HEK293 (cell line): Measurements from ENCODE around the gene NPTX1.
A peak's percentile ranks its signal among the peaks of the same experiment; 100 is the strongest.

Source experiments
- CTCF ChIA-PET: fragments of 350-600 bp; formaldehyde crosslinking; extraction: SDS; loops from one replicate; lab custom pipeline; 2021; ENCODE audit warnings: antibody characterized with exemption; lab: Yijun Ruan, JAX
- POLR2A ChIA-PET: fragments of 300-600 bp; formaldehyde crosslinking; extraction: SDS; loops from one replicate; lab custom pipeline; 2020; ENCODE audit warnings: antibody characterized with exemption, inconsistent platforms; lab: Yijun Ruan, JAX
- H3K27ac ChIP-seq: fragments of 200-500 bp; sonication (Bioruptor generic); 2 replicates; pipeline ENCODE4 v1.5.1; 2014; ENCODE audit warnings: low read depth, low read length, control low read depth, inconsistent platforms; ENCODE audit errors: extremely low read depth
- H3K36me3 ChIP-seq, 2 experiments: fragments of 200-500 bp in 1 of 2; sonication (Bioruptor generic) in 1 of 2; 1 replicate in 1 of 2; 2 replicates in 1 of 2; pipeline ENCODE4 v1.5.1; 2014 to 2017; ENCODE audit warnings: inconsistent platforms in 2 of 2, low read length in 2 of 2; ENCODE audit not compliant: control insufficient read depth in 2 of 2, insufficient read depth in 1 of 2
- H3K4me1 ChIP-seq: fragments of 200-500 bp; sonication (Bioruptor generic); 2 replicates; pipeline ENCODE4 v1.5.1; 2014; ENCODE audit warnings: mild to moderate bottlenecking, low read length, inconsistent platforms; ENCODE audit not compliant: control insufficient read depth, insufficient read depth
- H3K4me3 ChIP-seq: 2 replicates; pipeline ENCODE4 v1.5.1; 2011; ENCODE audit warnings: low read depth, mild to moderate bottlenecking, control low read depth, low read length, moderate library complexity
- H3K9me3 ChIP-seq: fragments of 200-500 bp; sonication (Bioruptor generic); 2 replicates; pipeline ENCODE4 v1.5.1; 2014; ENCODE audit warnings: low read depth, low read length, inconsistent platforms; ENCODE audit not compliant: control insufficient read depth, insufficient read depth
- BCL11A ChIP-seq: fragments of 450-650 bp; formaldehyde crosslinking; IDR thresholded peaks from 2 replicates; pipeline ENCODE4 v1.5.1; 2016; ENCODE audit warnings: low read depth, missing biosample characterization, missing genetic modification characterization
- HOXD13 ChIP-seq: sonication (generic); formaldehyde crosslinking; IDR thresholded peaks from 2 replicates; pipeline ENCODE4 v1.8.0; 2022; ENCODE audit warnings: missing genetic modification reagents, borderline replicate concordance
- RBAK ChIP-seq: fragments of 450-650 bp; formaldehyde crosslinking; IDR thresholded peaks from 2 replicates; pipeline ENCODE4 v1.5.1; 2016; ENCODE audit warnings: missing biosample characterization, missing genetic modification characterization
- SP3 ChIP-seq: fragments of 450-650 bp; formaldehyde crosslinking; IDR thresholded peaks from 2 replicates; pipeline ENCODE4 v1.5.1; 2016; ENCODE audit warnings: missing biosample characterization, missing genetic modification characterization
- ZBTB17 ChIP-seq: fragments of 450-650 bp; formaldehyde crosslinking; IDR thresholded peaks from 2 replicates; pipeline ENCODE4 v1.5.1; 2016; ENCODE audit warnings: missing biosample characterization, missing genetic modification characterization
- ZBTB20 ChIP-seq: fragments of 450-650 bp; formaldehyde crosslinking; IDR thresholded peaks from 2 replicates; pipeline ENCODE4 v1.5.1; 2016; ENCODE audit warnings: missing biosample characterization, missing genetic modification characterization
- ZEB2 ChIP-seq: fragments of 450-650 bp; formaldehyde crosslinking; IDR thresholded peaks from 2 replicates; pipeline ENCODE4 v1.5.1; 2016; ENCODE audit warnings: missing biosample characterization, missing genetic modification characterization
- ZNF23 ChIP-seq: fragments of 450-650 bp; formaldehyde crosslinking; IDR thresholded peaks from 2 replicates; pipeline ENCODE4 v1.5.1; 2016; ENCODE audit warnings: missing biosample characterization, missing genetic modification characterization, borderline replicate concordance
- ZNF274 ChIP-seq, 2 experiments: fragments of 200-500 bp in 1 of 2; fragments of 450-650 bp in 1 of 2; sonication (Bioruptor generic) in 1 of 2; formaldehyde crosslinking in 1 of 2; IDR thresholded peaks; 2 replicates each; pipeline versions ENCODE4 v1.5.1 to v1.6.1; 2014 to 2016; ENCODE audit warnings: borderline replicate concordance in 1 of 2, inconsistent platforms in 1 of 2, low read length in 1 of 2, missing biosample characterization in 1 of 2, missing genetic modification characterization in 1 of 2
- ZNF335 ChIP-seq: fragments of 450-650 bp; formaldehyde crosslinking; conservative IDR thresholded peaks from 2 replicates; pipeline ENCODE4 v1.5.1; 2016; ENCODE audit warnings: missing biosample characterization, missing genetic modification characterization
- ZNF37A ChIP-seq: fragments of 450-650 bp; IDR thresholded peaks from 2 replicates; pipeline ENCODE4 v1.5.1; 2018; ENCODE audit warnings: missing biosample characterization, missing genetic modification characterization
- ZNF394 ChIP-seq: fragments of 450-650 bp; formaldehyde crosslinking; IDR thresholded peaks from 2 replicates; pipeline ENCODE4 v1.5.1; 2016; ENCODE audit warnings: missing biosample characterization, missing genetic modification characterization, mild to moderate bottlenecking, moderate library complexity, borderline replicate concordance
- ZNF530 ChIP-seq: fragments of 450-650 bp; formaldehyde crosslinking; IDR thresholded peaks from 2 replicates; pipeline ENCODE4 v1.5.1; 2016; ENCODE audit warnings: low read depth, missing biosample characterization, missing genetic modification characterization
- ZNF549 ChIP-seq: fragments of 450-650 bp; IDR thresholded peaks from 2 replicates; pipeline ENCODE4 v1.5.1; 2018; ENCODE audit warnings: missing biosample characterization, missing genetic modification characterization, mild to moderate bottlenecking, inconsistent platforms, moderate library complexity
- ZNF558 ChIP-seq: fragments of 450-650 bp; formaldehyde crosslinking; IDR thresholded peaks from 2 replicates; pipeline ENCODE4 v1.5.1; 2016; ENCODE audit warnings: missing biosample characterization, missing genetic modification characterization
- ZNF621 ChIP-seq: fragments of 450-650 bp; formaldehyde crosslinking; IDR thresholded peaks from 2 replicates; pipeline ENCODE4 v1.5.1; 2017; ENCODE audit warnings: missing biosample characterization, missing genetic modification characterization
- ZNF76 ChIP-seq: fragments of 450-650 bp; formaldehyde crosslinking; IDR thresholded peaks from 2 replicates; pipeline ENCODE4; 2016; ENCODE audit warnings: low read depth, missing biosample characterization, missing genetic modification characterization, borderline replicate concordance
- ZNF785 ChIP-seq: fragments of 450-650 bp; formaldehyde crosslinking; IDR thresholded peaks from 2 replicates; pipeline ENCODE4 v1.5.1; 2016; ENCODE audit warnings: missing biosample characterization, missing genetic modification characterization
- TF ChIP-seq, protein P1 (sequence below): sonication (generic); formaldehyde crosslinking; IDR thresholded peaks from 2 replicates; pipeline ENCODE4 v1.8.1; 2022; ENCODE audit warnings: mild to moderate bottlenecking, moderate library complexity, missing genetic modification reagents
- TF ChIP-seq, protein P2 (sequence below): fragments of 450-650 bp; formaldehyde crosslinking; IDR thresholded peaks from 2 replicates; pipeline ENCODE4 v1.5.1; 2016; ENCODE audit warnings: missing biosample characterization, missing genetic modification characterization
- TF ChIP-seq, protein P3 (sequence below): fragments of 450-650 bp; formaldehyde crosslinking; IDR thresholded peaks from 2 replicates; pipeline ENCODE4 v1.5.1; 2017; ENCODE audit warnings: missing biosample characterization, missing genetic modification characterization
- TF ChIP-seq, protein P4 (sequence below): fragments of 450-650 bp; formaldehyde crosslinking; IDR thresholded peaks from 2 replicates; pipeline ENCODE4 v1.5.1; 2016; ENCODE audit warnings: missing biosample characterization, missing genetic modification characterization
- TF ChIP-seq, protein P5 (sequence below): fragments of 450-650 bp; formaldehyde crosslinking; IDR thresholded peaks from 2 replicates; pipeline ENCODE4 v1.5.1; 2017; ENCODE audit warnings: missing biosample characterization, missing genetic modification characterization

Gene NPTX1

DNA sequence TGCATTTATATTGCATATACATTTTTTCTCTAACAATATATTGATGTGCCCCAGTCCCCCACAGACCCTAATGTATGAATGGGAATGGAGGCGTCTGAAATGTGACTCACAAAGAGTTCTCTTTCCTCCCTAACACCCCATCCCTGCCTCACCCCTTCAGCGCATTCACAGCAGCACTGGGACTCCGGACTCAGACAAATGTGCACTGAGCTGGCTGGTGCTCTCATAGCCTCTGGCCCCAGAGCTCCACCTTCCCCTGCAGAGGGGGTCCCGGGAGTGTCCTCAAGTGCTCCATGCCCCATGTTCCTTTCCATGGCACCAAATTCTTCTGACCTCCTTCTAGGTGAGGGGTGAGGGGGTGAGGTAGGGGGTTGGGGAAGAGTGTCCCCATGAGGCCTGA, 20.6 kb downstream of the NPTX1 start:
- Histone ChIP-seq H3K4me3 (no peak overlapping the region), H3K36me3 (no peaks in the 10 kb centered on the region), H3K9me3 (no peaks in the 10 kb centered on the region), H3K27ac (no peak overlapping the region), H3K4me1 (peaks cover 10% of the 10 kb centered on the region)
- ChIA-PET POLR2A (interaction anchor here (0.5 to 5.5 kb wide), 7 partner anchors 9 to 377 kb away, joined by 4 to 110 read pairs (median 7); partner anchors contain the start of gene NPTX1), CTCF (interaction anchor here (0.6 kb wide), 2 partner anchors 26 to 362 kb away, joined by 3 read pairs; no protein-coding TSS in a partner anchor)
- no peak for TF ChIP-seq ZNF37A (tag by site-specific recombination)

DNA sequence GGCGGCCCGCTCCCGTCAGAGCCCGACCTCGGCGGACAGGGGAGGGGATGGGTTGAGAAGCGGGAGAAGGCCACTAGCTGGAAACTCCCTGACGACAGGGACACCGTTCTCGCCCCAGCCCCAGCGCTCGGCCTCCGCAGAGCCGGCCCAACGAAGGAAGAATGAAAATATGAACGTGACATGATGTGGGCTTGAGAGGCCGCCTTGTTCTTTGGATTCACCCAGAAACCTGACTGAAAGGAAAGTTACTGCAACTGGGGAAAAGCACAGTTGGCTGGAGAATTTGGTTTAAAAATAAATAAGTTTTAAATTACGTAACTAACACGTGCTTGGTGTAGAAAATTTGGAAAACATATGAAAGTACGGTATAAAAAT, 21.1 kb downstream of the NPTX1 start:
- Histone ChIP-seq H3K36me3 (no peaks in the 10 kb centered on the region), H3K4me1 (peaks cover 11% of the 10 kb centered on the region), H3K4me3 (peak overlapping the region; percentile 78), H3K9me3 (no peaks in the 10 kb centered on the region), H3K27ac (peak overlapping the region; percentile 97)
- CTCF ChIA-PET, result interaction anchor here (0.6 to 1.7 kb wide), 7 partner anchors 10 to 436 kb away, joined by 3 to 7 read pairs (median 3); partner anchors contain the start of gene NPTX1
- POLR2A ChIA-PET, result interaction anchor here (0.5 to 5.5 kb wide), 17 partner anchors 10 to 640 kb away, joined by 3 to 110 read pairs (median 4); partner anchors contain the start of genes GAA, NPTX1 and RPTOR
- TF ChIP-seq, protein P1, sequence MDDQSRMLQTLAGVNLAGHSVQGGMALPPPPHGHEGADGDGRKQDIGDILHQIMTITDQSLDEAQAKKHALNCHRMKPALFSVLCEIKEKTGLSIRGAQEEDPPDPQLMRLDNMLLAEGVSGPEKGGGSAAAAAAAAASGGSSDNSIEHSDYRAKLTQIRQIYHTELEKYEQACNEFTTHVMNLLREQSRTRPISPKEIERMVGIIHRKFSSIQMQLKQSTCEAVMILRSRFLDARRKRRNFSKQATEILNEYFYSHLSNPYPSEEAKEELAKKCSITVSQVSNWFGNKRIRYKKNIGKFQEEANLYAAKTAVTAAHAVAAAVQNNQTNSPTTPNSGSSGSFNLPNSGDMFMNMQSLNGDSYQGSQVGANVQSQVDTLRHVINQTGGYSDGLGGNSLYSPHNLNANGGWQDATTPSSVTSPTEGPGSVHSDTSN (CRISPR knock-in tag), result no peak
- TF ChIP-seq, protein P2, sequence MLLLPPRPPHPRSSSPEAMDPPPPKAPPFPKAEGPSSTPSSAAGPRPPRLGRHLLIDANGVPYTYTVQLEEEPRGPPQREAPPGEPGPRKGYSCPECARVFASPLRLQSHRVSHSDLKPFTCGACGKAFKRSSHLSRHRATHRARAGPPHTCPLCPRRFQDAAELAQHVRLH (tag by site-specific recombination), result 0 out of 2 replicates have a peak, but pooled peaks have one; percentile 8
- TF ChIP-seq ZEB2 (tag by site-specific recombination) (no peak), ZNF394 (tag by site-specific recombination) (0 out of 2 replicates have a peak, but pooled peaks have one; percentile 6), ZBTB20 (tag by site-specific recombination) (peak; percentile 27; the same call in 1 of the 2 replicates), ZNF23 (tag by site-specific recombination) (no peak), ZNF335 (tag by site-specific recombination) (peak; percentile 17; the same call in 1 of the 2 replicates), ZNF274 (IDR thresholded peaks at IDR 0.05; ENCODE audit: low read length) (no peak), ZNF274 (tag by site-specific recombination; IDR thresholded peaks at IDR 0.05; ENCODE audit: borderline replicate concordance) (no peak)

DNA sequence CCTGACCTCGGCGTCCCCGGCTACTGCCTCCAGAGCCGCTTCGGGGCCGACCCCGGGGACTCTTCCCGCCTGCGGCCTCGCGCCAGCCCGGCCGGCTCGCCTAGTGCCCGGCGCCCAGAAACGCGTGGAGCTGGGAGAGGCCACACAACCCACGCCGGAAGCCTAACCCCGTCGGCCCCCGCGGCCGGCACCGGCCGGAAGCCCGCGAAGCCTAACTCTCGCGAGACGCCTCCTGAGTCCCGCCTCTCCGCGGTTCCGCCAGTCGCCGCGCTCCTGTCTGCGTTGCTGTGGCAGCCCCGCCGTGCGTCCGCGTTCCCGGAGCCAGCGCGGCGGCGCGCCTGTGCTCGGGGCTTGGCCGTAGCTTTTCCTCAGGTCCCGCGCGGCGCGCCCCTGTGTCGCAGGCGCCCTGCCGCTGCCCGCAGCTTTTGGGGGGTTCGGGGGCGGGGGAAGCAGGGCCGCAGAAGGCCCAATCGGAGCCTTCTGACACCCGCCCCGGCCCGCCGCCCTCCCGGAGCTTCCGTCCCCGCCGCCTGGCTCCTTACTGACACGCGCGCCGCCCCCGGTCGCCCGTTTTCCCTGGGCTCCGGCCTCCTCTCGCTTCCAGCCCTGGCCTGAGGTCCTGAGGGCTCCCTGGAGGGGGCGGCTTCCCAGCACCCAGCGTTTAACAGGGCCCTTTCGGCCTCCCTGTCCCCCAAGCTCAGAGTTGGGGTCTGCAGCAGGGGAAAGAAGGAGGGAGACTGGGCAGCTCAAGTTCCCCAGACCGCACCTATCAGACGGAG, 21.7 kb downstream of the NPTX1 start:
- POLR2A ChIA-PET, result interaction anchor here (0.6 to 5.5 kb wide), 31 partner anchors 10 to 768 kb away, joined by 3 to 110 read pairs (median 4); partner anchors contain the start of genes CEP131, GAA, NPTX1 and RPTOR
- peak overlapping the region; percentile 78 for H3K4me3 ChIP-seq
- TF ChIP-seq HOXD13 (CRISPR knock-in tag) (peak; percentile 31; the same call in 1 of the 2 replicates), ZNF530 (no peak), RBAK (tag by site-specific recombination) (no peak), ZNF558 (tag by site-specific recombination) (no peak), SP3 (tag by site-specific recombination) (peak; percentile 62), ZNF621 (tag by site-specific recombination) (no peak), ZNF785 (tag by site-specific recombination) (no peak), ZNF76 (tag by site-specific recombination) (peak; percentile 93), BCL11A (tag by site-specific recombination) (no peak), ZBTB17 (tag by site-specific recombination) (peak; percentile 51; the same call in 1 of the 2 replicates), ZNF549 (tag by site-specific recombination) (no peak)
- TF ChIP-seq, protein P3, sequence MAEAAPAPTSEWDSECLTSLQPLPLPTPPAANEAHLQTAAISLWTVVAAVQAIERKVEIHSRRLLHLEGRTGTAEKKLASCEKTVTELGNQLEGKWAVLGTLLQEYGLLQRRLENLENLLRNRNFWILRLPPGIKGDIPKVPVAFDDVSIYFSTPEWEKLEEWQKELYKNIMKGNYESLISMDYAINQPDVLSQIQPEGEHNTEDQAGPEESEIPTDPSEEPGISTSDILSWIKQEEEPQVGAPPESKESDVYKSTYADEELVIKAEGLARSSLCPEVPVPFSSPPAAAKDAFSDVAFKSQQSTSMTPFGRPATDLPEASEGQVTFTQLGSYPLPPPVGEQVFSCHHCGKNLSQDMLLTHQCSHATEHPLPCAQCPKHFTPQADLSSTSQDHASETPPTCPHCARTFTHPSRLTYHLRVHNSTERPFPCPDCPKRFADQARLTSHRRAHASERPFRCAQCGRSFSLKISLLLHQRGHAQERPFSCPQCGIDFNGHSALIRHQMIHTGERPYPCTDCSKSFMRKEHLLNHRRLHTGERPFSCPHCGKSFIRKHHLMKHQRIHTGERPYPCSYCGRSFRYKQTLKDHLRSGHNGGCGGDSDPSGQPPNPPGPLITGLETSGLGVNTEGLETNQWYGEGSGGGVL (tag by site-specific recombination), result peak; percentile 76
- TF ChIP-seq, protein P4, sequence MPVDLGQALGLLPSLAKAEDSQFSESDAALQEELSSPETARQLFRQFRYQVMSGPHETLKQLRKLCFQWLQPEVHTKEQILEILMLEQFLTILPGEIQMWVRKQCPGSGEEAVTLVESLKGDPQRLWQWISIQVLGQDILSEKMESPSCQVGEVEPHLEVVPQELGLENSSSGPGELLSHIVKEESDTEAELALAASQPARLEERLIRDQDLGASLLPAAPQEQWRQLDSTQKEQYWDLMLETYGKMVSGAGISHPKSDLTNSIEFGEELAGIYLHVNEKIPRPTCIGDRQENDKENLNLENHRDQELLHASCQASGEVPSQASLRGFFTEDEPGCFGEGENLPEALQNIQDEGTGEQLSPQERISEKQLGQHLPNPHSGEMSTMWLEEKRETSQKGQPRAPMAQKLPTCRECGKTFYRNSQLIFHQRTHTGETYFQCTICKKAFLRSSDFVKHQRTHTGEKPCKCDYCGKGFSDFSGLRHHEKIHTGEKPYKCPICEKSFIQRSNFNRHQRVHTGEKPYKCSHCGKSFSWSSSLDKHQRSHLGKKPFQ (tag by site-specific recombination), result no peak
- TF ChIP-seq, protein P5, sequence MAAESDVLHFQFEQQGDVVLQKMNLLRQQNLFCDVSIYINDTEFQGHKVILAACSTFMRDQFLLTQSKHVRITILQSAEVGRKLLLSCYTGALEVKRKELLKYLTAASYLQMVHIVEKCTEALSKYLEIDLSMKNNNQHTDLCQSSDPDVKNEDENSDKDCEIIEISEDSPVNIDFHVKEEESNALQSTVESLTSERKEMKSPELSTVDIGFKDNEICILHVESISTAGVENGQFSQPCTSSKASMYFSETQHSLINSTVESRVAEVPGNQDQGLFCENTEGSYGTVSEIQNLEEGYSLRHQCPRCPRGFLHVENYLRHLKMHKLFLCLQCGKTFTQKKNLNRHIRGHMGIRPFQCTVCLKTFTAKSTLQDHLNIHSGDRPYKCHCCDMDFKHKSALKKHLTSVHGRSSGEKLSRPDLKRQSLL, result 0 out of 2 replicates have a peak, but pooled peaks have one; percentile 10

More for the DNA sequence above, 21.7 kb downstream of the NPTX1 start:
- H3K9me3 ChIP-seq, result no peaks in the 10 kb centered on the region
- CTCF ChIA-PET, result interaction anchor here (0.6 to 1.7 kb wide), 10 partner anchors 10 to 437 kb away, joined by 3 to 7 read pairs (median 3); partner anchors contain the start of genes ENDOV and NPTX1
- peak overlapping the region; percentile 97 for H3K27ac ChIP-seq
- H3K36me3 ChIP-seq, result no peaks in the 10 kb centered on the region
- peaks cover 15% of the 10 kb centered on the region for H3K4me1 ChIP-seq
